HG03135 (cell line): ENCODE measurements around the gene CD14.
A peak's percentile ranks its signal among the peaks of the same experiment; 100 is the strongest.
"Not testable (repeated sequence)": the region's sequence is repeated elsewhere in the genome, so short reads cannot be mapped to it uniquely, and the experiment has no call there.

Source experiments
- ATAC-seq: cut with Tn5 transposase; IDR thresholded peaks from one replicate; pipeline ENCODE4 v1.9.1; 2021; ENCODE audit warnings: mild to moderate bottlenecking, moderate library complexity; ENCODE audit not compliant: unreplicated experiment

Gene CD14

GRCh38 chr5:140633021-140633471, at the start of gene CD14:
TSS of gene CD14 (minus strand) at chr5:140633175. CDS start at chr5:140633071, 104 bp downstream.
- ATAC-seq = no peak

GRCh38 chr5:140678993-140679392, 46.0 kb upstream of the CD14 start:
- no peak for ATAC-seq

GRCh38 chr5:140677947-140678346, 45.0 kb upstream of the CD14 start:
- no peak for ATAC-seq

GRCh38 chr5:140674629-140675028, 41.7 kb upstream of the CD14 start:
- no peak for ATAC-seq

- ATAC-seq = no peak
Measured at GRCh38 chr5:140674211-140674610, 41.2 kb upstream of the CD14 start.

- ATAC-seq = no peak
Measured at GRCh38 chr5:140673187-140673976, 40.4 kb upstream of the CD14 start, which contains the start of gene DND1. TSS of gene DND1 (minus strand) at chr5:140673576. CDS start at chr5:140673542, 34 bp downstream.

- no peak for ATAC-seq
Measured at GRCh38 chr5:140672455-140673186, 39.6 kb upstream of the CD14 start.

GRCh38 chr5:140671472-140672125, 38.6 kb upstream of the CD14 start:
- no peak for ATAC-seq

GRCh38 chr5:140671035-140671434, 38.1 kb upstream of the CD14 start:
- not testable (repeated sequence) for ATAC-seq

- ATAC-seq = peak; percentile 98
Measured at GRCh38 chr5:140664359-140665119, 31.6 kb upstream of the CD14 start, which contains the start of gene WDR55. TSS of gene WDR55 (plus strand) at chr5:140664904. CDS start at chr5:140664913, 9 bp downstream.

GRCh38 chr5:140664030-140664358, 31.0 kb upstream of the CD14 start:
- no peak for ATAC-seq

GRCh38 chr5:140660371-140660770, 27.4 kb upstream of the CD14 start:
- not testable (repeated sequence) for ATAC-seq

- ATAC-seq = no peak
Measured at GRCh38 chr5:140658870-140659269, 25.9 kb upstream of the CD14 start.

GRCh38 chr5:140647042-140647419, 14.1 kb upstream of the CD14 start:
- peak; percentile 36 for ATAC-seq

- ATAC-seq = no peak
Measured at GRCh38 chr5:140642718-140643117, 9.7 kb upstream of the CD14 start.

GRCh38 chr5:140641716-140642115, 8.7 kb upstream of the CD14 start:
- ATAC-seq = no peak

- ATAC-seq = peak; percentile 96
Measured at GRCh38 chr5:140639148-140639981, 6.4 kb upstream of the CD14 start, which contains the start of gene TMCO6. TSS of gene TMCO6 (plus strand) at chr5:140639451. CDS start at chr5:140639528, 77 bp downstream.

- ATAC-seq = peak; percentile 5
Measured at GRCh38 chr5:140638898-140639147, 5.8 kb upstream of the CD14 start.

GRCh38 chr5:140637371-140638100, 4.6 kb upstream of the CD14 start:
- ATAC-seq = no peak
